GM18519 (cell line): ENCODE measurements around the gene CDS2.
A peak's percentile ranks its signal among the peaks of the same experiment; 100 is the strongest.

Experiments
- ATAC-seq: cut with Tn5 transposase; IDR thresholded peaks from one replicate; pipeline ENCODE4 v1.9.1; 2021; ENCODE audit warnings: mild to moderate bottlenecking, moderate library complexity; ENCODE audit not compliant: unreplicated experiment, low FRiP score

The CDS2 gene

GRCh38 chr20:5203380-5203779 is 76.6 kb downstream of the CDS2 start:
- no peak for ATAC-seq

DNA sequence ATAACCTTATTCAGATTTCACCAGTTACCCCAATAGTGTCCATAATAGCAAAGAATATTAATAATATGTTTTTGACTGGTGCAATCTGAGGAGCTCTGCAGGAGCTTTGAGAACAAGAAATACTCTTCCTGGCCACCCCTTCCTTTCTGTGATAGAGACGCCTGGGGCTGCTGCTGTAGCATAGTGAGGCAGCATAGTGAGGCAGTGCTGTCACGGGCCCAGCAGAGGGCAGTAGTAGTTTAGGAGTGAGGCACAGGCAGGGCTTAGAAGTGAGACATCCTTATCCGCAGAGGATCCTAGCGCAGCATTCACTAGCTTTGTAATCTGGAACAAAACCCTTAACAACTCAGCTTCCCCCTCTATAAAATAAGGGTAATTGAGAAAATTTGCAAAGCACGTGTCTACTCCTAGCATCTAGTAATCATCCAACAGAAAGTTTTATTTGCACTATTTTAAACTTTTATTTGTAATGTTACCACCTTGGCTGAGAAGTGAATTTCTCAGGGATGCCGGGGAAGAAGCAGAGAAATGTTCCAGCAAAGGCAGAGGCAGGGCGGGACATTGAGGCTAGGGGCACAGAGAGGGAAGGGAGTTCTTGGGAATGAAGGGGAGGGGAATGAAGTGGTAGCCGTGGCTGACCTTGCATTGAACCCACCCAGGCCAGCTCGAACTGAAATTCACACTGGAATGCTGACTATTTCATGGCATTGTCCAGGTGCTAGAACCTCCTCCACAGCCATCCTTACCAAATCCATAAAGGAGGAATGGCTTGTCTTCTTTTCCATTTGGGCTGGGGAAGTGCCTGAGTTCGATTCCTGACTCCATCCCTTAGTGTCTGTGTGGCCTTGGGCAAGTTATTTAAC is 78.8 kb downstream of the CDS2 start:
- ATAC-seq = peak; percentile 76

- no peak for ATAC-seq
These were observed 80.3 kb downstream of the CDS2 start for GRCh38 chr20:5207138-5207537.

GRCh38 chr20:5211803-5212714 is 85.3 kb downstream of the CDS2 start:
- no peak for ATAC-seq

GRCh38 chr20:5212907-5213487 is 86.2 kb downstream of the CDS2 start:
- no peak for ATAC-seq

DNA sequence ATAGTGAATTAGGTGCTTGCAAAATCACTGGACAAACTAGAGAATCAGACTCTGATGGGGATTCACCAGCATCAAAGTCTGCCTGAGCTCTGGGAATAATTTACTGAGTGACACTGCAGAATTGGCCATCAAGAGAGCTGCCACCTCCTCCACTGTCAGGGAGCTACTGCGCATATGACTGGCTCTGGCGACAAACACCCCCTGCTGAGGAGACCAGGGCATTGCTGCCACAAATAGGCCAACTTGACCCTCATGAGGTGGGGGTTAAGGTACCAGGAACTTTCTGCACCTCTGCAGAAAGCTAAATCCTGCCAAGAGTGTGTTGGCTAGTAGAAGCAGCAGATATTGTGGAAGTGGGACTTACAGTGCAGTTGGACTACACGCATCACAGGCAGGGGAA is 88.0 kb downstream of the CDS2 start:
- no peak for ATAC-seq

DNA sequence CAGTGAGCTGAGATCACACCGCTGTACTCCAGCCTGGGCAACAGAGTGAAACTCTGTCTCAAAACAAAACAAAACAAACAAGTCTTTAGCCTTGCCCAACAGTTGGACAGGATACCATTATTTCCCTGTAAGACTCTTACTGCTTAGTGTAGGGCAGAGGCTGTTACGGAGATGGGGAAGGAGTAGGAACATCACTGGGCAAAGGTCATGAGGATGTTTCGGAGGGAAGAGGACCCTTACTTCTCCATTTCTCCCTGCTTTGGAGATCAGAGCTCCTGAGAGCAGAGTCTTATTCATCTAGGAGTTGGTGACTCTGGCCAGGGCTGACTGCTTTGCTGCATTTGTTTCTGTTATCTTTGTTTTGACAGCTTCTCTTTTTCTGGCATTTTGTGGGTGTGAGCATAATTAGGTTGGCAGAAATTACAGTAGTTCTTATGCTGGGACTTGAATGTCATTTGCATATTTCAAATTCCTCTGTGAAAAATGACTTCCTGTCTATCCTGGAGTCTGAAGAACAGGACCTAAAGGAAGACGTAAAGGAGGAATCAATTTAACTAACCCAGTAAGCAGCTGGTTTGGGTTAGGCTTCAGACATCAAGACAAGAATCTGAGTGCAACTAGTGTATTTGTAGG is 89.0 kb downstream of the CDS2 start:
- ATAC-seq = no peak

GRCh38 chr20:5216663-5217062 is 89.9 kb downstream of the CDS2 start:
- ATAC-seq = no peak

- ATAC-seq = no peak
These were observed 90.8 kb downstream of the CDS2 start for GRCh38 chr20:5217616-5218015.

- no peak for ATAC-seq
These were observed 93.7 kb downstream of the CDS2 start for GRCh38 chr20:5220321-5221060.

DNA sequence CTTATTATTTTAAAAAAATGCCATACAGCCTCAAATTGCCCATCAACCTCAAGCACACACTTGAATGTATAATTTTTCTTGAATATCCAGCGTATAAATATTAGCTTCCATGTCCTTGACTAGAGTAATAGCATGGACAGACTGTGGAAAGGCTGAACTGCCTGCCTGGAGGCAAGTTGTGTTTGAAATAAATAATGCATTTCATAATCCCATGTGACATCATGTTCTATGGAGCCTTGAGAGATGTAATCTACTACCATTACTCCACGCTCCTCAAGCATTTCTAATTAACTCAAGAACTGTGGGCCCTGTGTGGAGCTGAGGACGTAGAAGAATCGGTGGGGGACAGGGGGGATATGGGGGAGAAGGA is 94.2 kb downstream of the CDS2 start:
- no peak for ATAC-seq

- peak; percentile 58 for ATAC-seq
These were observed 96.3 kb downstream of the CDS2 start for GRCh38 chr20:5222919-5223634.

DNA sequence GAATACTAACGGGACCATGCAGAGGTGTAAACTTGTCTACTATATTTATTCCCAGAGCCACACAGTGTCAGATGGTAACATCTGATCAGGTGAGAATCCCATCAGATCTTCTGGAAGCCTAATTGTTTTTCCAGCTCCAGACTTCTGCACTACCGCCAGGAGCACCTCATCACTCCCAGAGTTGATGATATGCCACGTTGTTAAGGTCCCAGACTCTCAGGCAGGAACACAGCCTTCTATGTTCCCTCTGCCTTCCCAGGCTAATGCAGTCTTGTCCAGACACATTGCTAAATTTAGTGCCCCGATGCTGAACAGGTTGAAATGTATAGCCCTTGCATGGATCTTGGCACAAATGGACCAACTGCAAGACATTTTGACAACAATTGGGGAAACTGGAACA is 103.7 kb downstream of the CDS2 start:
- no peak for ATAC-seq

DNA sequence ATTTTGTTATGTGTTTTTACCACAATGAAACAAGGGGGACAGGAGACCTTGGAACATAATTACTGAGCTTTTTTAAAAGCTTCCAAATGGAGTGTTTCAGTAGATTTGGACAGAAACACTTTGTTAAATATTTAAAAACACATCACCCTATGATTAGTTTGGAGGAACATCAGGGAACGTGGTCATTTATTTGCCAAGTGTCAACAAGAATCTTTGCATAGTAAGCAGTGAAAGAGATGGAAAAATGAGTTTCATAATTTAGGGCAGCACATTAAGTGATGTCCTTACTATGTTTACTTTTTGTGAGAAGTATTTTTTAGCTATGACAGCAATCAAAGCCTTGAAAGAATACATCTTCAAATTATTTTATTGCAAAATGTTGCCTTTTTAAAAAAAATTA is 107.3 kb downstream of the CDS2 start:
- ATAC-seq = no peak

DNA sequence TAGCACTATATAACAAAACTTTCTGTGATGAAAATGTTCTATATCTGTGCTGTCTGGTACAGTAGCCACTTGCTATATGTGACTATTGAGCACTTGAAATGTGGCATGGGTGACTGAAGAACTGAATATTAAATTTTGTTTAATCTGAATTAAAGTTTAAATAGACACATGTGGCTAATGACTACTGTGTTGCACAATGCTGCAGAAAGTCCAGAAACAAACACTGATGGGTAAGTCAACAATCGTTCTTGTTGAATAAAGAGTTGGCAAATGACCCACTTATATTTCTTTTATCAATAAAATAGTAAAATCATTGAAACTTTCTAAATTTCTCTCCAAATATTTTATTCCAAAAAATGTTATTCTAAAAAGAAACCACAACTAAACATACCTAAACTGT is 108.2 kb downstream of the CDS2 start:
- no peak for ATAC-seq
